B cell (primary cell): ENCODE measurements around the gene NPR2. TPM values are rescaled to one million over a fixed set of nuclear protein-coding genes. Genes with fewer than 3 reads are reported as not detected.

Experiments used
- ATAC-seq: fragments of 200-7000 bp; cut with Tn5 transposase; one replicate; pipeline ENCODE4 v1.10.0; 2021; ENCODE audit warnings: low read depth, mild to moderate bottlenecking, moderate number of reproducible peaks, moderate library complexity
- CTCF ChIA-PET: fragments of 350-600 bp; sonication (Branson Sonifier 250); formaldehyde crosslinking; loops from one replicate; lab custom pipeline; 2021; ENCODE audit warnings: antibody characterized with exemption, inconsistent platforms; lab: Charles Lee
- POLR2A ChIA-PET: fragments of 350-600 bp; sonication (Branson Sonifier 250); formaldehyde crosslinking; loops from one replicate; lab custom pipeline; 2021; ENCODE audit warnings: antibody characterized with exemption; lab: Charles Lee
- DNase-seq: peaks from one replicate; pipeline ENCODE4 v3.0.0; 2013
- H2AFZ ChIP-seq: 2 replicates; pipeline ENCODE4 v1.6.1; 2012; ENCODE audit warnings: mild to moderate bottlenecking, low read depth, low read length; ENCODE audit not compliant: insufficient read depth, poor library complexity, severe bottlenecking
- H3K27ac ChIP-seq, 2 donors: 1 replicate in 1 of 2; 2 replicates in 1 of 2; pipeline ENCODE4 v1.5.1; 2012 to 2013; ENCODE audit warnings: low read length in 2 of 2, mild to moderate bottlenecking in 2 of 2, moderate library complexity in 1 of 2
- H3K27me3 ChIP-seq, 4 experiments: fragments of 200-600 bp in 1 of 4; sonication (generic) in 1 of 4; replicated peaks in 1 of 4; 1 replicate in 2 of 4; 2 replicates in 2 of 4; pipeline versions ENCODE4 v1.6.1 to v1.7.0; 2013 to 2016; ENCODE audit warnings: low read length in 3 of 4, mild to moderate bottlenecking in 2 of 4, mixed read lengths in 1 of 4, moderate library complexity in 1 of 4; ENCODE audit not compliant: insufficient read depth in 4 of 4, control insufficient read depth in 3 of 4; ENCODE audit errors: control extremely low read depth in 1 of 4
- H3K36me3 ChIP-seq, 2 experiments: replicated peaks in 1 of 2; 1 replicate in 1 of 2; 2 replicates in 1 of 2; pipeline versions ENCODE4 v1.6.1 to v1.7.1; 2013; ENCODE audit warnings: low read length in 1 of 2; ENCODE audit not compliant: insufficient read depth in 2 of 2, control insufficient read depth in 1 of 2; ENCODE audit errors: control extremely low read depth in 1 of 2, extremely low read depth in 1 of 2
- H3K4me1 ChIP-seq, 2 donors: fragments of 200-600 bp in 1 of 2; sonication (generic) in 1 of 2; 1 replicate in 1 of 2; 2 replicates in 1 of 2; pipeline versions ENCODE4 v1.5.1 to v1.6.1; 2013 to 2017; ENCODE audit warnings: low read length in 2 of 2; ENCODE audit not compliant: control insufficient read depth in 2 of 2, insufficient read depth in 2 of 2
- H3K4me2 ChIP-seq: replicated peaks from 2 replicates; pipeline ENCODE3; 2012; ENCODE audit warnings: mild to moderate bottlenecking, low read depth, low read length; ENCODE audit not compliant: poor library complexity, severe bottlenecking
- H3K4me3 ChIP-seq, 5 experiments: fragments of 200-600 bp in 1 of 5; sonication (generic) in 1 of 5; 1 replicate in 3 of 5; 2 replicates in 2 of 5; pipeline versions ENCODE4 v1.5.1 to v1.7.0; 2011 to 2016; ENCODE audit warnings: low read length in 4 of 5, mild to moderate bottlenecking in 4 of 5, low read depth in 2 of 5, control low read depth in 1 of 5, moderate library complexity in 1 of 5; ENCODE audit not compliant: insufficient read depth in 1 of 5; ENCODE audit errors: control extremely low read depth in 1 of 5, extremely low read depth in 1 of 5
- H3K79me2 ChIP-seq: fragments of 200-600 bp; sonication (generic); one replicate; pipeline ENCODE4 v1.6.0; 2016; ENCODE audit warnings: low read length; ENCODE audit not compliant: control insufficient read depth, insufficient read depth
- H3K9ac ChIP-seq: fragments of 200-600 bp; sonication (generic); 2 replicates; pipeline ENCODE4 v1.6.1; 2017; ENCODE audit warnings: mild to moderate bottlenecking, low read length, moderate library complexity
- H3K9me3 ChIP-seq, 3 donors: one replicate each; pipeline versions ENCODE4 v1.6.1 to v1.7.1; 2013; ENCODE audit warnings: low read length in 2 of 3; ENCODE audit not compliant: control insufficient read depth in 2 of 3, insufficient read depth in 1 of 3; ENCODE audit errors: control extremely low read depth in 1 of 3
- H4K20me1 ChIP-seq: 2 replicates; pipeline ENCODE4 v1.6.0; 2012; ENCODE audit warnings: mild to moderate bottlenecking, low read length; ENCODE audit not compliant: insufficient read depth, control insufficient read depth, poor library complexity, severe bottlenecking
- H3K27ac Mint-ChIP-seq: one replicate; pipeline ENCODE4 v1.8.0; 2021; ENCODE audit warnings: mixed read lengths
- H3K27me3 Mint-ChIP-seq: one replicate; pipeline ENCODE4 v1.8.0; 2021; ENCODE audit warnings: mixed read lengths
- H3K4me1 Mint-ChIP-seq: one replicate; pipeline ENCODE4 v1.8.0; 2021; ENCODE audit warnings: mixed read lengths
- H3K4me3 Mint-ChIP-seq: one replicate; pipeline ENCODE4 v1.8.0; 2021; ENCODE audit warnings: mixed read lengths
- H3K9me3 Mint-ChIP-seq: one replicate; pipeline ENCODE4 v1.8.0; 2022; ENCODE audit warnings: mixed read lengths; ENCODE audit not compliant: insufficient read depth
- EZH2 ChIP-seq: IDR thresholded peaks from 2 replicates; pipeline ENCODE4 v1.6.1; 2012; ENCODE audit warnings: borderline replicate concordance, low read depth, mild to moderate bottlenecking, moderate library complexity, low read length; ENCODE audit not compliant: insufficient read depth, poor library complexity, severe bottlenecking
- WGBS: methylation state at CpG from one replicate; pipeline ENCODE4 v1.1.5; 2013; ENCODE audit warnings: missing lambda C conversion rate; ENCODE audit not compliant: insufficient coverage; 5-methylcytosine and 5-hydroxymethylcytosine counted together
- intact Hi-C: fragments of 100-400 bp; cut with micrococcal nuclease; formaldehyde crosslinking; loops from one replicate; pipeline ENCODE4 v1.10.0; 2022
- polyA plus RNA-seq: library from polyadenylated mRNA; depleted of rRNA; stranded (reverse); fragments of >200 nt; gene quantifications from 2 replicates; pipeline ENCODE4 v1.2.3, GENCODE V29; 2012
- total RNA-seq, 2 donors: library from RNA; stranded (reverse); fragments of 120-200 nt in 1 of 2; gene quantifications; 1 replicate in 1 of 2; 2 replicates in 1 of 2; pipeline versions ENCODE4 v1.2.3 to v1.2.4, GENCODE V29; 2013 to 2022
- TF ChIP-seq, protein P1 (sequence below): fragments of 200-600 bp; IDR thresholded peaks from one replicate; pipeline ENCODE4 v1.8.0; 2022; ENCODE audit warnings: antibody characterized with exemption, mild to moderate bottlenecking

NPR2 gene
- total and polyA plus RNA-seq, 2 donors (not counting 1 experiment from before 2014, with no cell fraction given) = 7.6 to 8.0 TPM

DNA sequence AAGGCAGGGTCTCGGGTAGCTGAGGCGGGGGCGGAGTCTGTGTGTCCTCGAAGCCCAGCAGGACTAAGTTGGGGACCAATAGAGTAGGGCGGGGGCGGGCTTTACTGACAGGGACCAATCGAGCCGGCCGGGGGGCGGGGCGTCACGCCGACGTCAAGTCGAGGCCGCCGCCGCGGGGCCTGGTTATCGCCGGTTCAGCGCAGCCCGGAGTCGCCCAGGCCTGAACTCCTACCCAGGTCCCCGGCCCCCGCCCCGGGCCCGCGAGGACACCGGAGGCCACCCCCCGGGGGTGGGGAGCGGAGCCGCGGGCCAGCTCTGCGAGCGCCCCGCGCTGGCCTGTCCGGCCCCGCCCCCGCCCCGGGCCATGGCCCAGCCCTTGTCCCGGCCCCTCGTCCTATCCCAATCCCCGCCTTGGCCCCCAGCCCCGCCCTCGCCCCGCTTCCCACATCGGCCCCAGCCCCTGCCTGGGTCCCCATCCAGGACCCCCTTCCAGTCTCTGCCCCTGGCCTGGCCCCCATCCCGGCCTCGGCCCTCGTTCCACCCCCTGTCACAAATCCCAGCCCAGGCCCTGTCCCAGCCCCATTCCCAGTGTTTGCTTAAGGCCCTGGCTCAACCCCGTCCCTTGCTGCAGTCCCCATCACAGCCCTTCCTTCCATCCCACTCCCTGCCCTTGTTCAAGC lies 37.8 kb downstream of the NPR2 start, which contains the start of gene TMEM8B:
TSS of gene TMEM8B (plus strand) at position 145 of the 680 bp plus-strand sequence. CDS start at position 365, 220 bp downstream.
- Histone ChIP-seq H3K4me3 (peak within 1 kb of the TSS; percentile 32 to 80 (median 78)), H3K9me3 (no peaks in the 10 kb centered on the region), H3K4me1 (peaks cover 24 to 35% of the 10 kb centered on the region in 2 donors), H4K20me1 (no peaks in the 10 kb centered on the region), H3K79me2 (peaks cover 6% of the 10 kb centered on the region), H2AFZ (peak within 1 kb of the TSS; percentile 99), H3K4me2 (peak within 1 kb of the TSS; percentile 96), H3K27ac (peak within 1 kb of the TSS; percentile 60 to 78), H3K27me3 (no peaks in the 10 kb centered on the region), H3K9ac (peak within 1 kb of the TSS; percentile 86), H3K36me3 (no peaks in the 10 kb centered on the region)
- Mint-ChIP-seq H3K4me1 (peaks cover 44% of the 10 kb centered on the region), H3K4me3 (peak within 1 kb of the TSS; percentile 96), H3K9me3 (no peaks in the 10 kb centered on the region), H3K27me3 (no peaks in the 10 kb centered on the region), H3K27ac (peak within 1 kb of the TSS; percentile 89)
- CTCF ChIA-PET = interaction anchor here (0.6 to 6.0 kb wide), 9 partner anchors 8 to 218 kb away, joined by 3 to 141 read pairs (median 4); partner anchors contain the start of genes HINT2 and SPAG8
- ATAC-seq (peak; percentile 92), DNase-seq (peak; percentile 94)
- TF ChIP-seq EZH2 = no peak
- TF ChIP-seq, protein P1, sequence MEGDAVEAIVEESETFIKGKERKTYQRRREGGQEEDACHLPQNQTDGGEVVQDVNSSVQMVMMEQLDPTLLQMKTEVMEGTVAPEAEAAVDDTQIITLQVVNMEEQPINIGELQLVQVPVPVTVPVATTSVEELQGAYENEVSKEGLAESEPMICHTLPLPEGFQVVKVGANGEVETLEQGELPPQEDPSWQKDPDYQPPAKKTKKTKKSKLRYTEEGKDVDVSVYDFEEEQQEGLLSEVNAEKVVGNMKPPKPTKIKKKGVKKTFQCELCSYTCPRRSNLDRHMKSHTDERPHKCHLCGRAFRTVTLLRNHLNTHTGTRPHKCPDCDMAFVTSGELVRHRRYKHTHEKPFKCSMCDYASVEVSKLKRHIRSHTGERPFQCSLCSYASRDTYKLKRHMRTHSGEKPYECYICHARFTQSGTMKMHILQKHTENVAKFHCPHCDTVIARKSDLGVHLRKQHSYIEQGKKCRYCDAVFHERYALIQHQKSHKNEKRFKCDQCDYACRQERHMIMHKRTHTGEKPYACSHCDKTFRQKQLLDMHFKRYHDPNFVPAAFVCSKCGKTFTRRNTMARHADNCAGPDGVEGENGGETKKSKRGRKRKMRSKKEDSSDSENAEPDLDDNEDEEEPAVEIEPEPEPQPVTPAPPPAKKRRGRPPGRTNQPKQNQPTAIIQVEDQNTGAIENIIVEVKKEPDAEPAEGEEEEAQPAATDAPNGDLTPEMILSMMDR = no peak
- POLR2A ChIA-PET = interaction anchor here (0.9 to 1.1 kb wide), 3 partner anchors 17 to 81 kb away, joined by 3 read pairs; partner anchors contain the start of gene SPAG8
- intact Hi-C loops = loop anchor here (1.0 to 5.0 kb wide), 5 partner anchors 14 to 712 kb away; partner anchors contain the start of genes ATOSB, CCDC107, HINT2 and RMRP
- WGBS = 1% methylated on average over 53 of the region's 53 CpGs

DNA sequence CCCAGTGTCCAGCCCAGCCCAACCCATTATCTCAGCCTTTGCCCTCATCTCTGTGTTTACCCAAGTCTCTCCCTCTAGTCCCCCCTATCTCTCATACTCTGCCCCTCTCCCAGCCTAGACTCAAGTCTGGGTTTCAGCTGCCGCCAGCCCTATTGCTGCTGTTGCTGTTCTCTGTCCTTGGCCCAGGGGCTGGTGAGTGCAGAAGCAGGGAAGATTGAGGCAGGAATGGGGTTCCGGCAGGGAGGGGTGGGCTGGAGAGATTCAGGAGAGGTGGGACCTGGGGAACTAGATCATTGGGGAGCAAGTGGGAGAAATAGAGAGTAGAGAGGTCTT lies 38.3 kb downstream of the NPR2 start:
- Mint-ChIP-seq H3K4me3 (peak overlapping the region; percentile 92), H3K27me3 (no peaks in the 10 kb centered on the region), H3K9me3 (no peaks in the 10 kb centered on the region), H3K27ac (peak overlapping the region; percentile 89), H3K4me1 (peaks cover 49% of the 10 kb centered on the region)
- Histone ChIP-seq H3K4me1 (peaks cover 29 to 40% of the 10 kb centered on the region in 2 donors), H4K20me1 (no peaks in the 10 kb centered on the region), H3K27me3 (no peaks in the 10 kb centered on the region), H3K27ac (peak overlapping the region; percentile 60 to 78), H3K4me2 (peak overlapping the region; percentile 96), H3K9me3 (no peaks in the 10 kb centered on the region), H2AFZ (peak overlapping the region; percentile 99), H3K79me2 (peaks cover 6% of the 10 kb centered on the region), H3K9ac (peak overlapping the region; percentile 86), H3K36me3 (no peaks in the 10 kb centered on the region), H3K4me3 (peak overlapping the region in 4 of 5 experiments; percentile 76 to 80 (median 78))
- intact Hi-C loops = loop anchor here (1.0 to 5.0 kb wide), 5 partner anchors 14 to 712 kb away; partner anchors contain the start of genes ATOSB, CCDC107, HINT2 and RMRP
- CTCF ChIA-PET = interaction anchor here (1.6 to 5.5 kb wide), 2 partner anchors 15 to 17 kb away, joined by 4 to 58 read pairs; partner anchors contain the start of genes HINT2 and SPAG8
- ATAC-seq (no peak), DNase-seq (no peak)
- no peak for TF ChIP-seq EZH2
- TF ChIP-seq, protein P1 = no peak
- 100% methylated on average over 1 of the region's 2 CpGs for WGBS
- POLR2A ChIA-PET = no interaction called here
